HepG2 (cell line): ENCODE data around the gene PDE3B. TPM values are rescaled to one million over a fixed set of nuclear protein-coding genes. Genes with fewer than 3 reads are reported as not detected.
A peak's percentile ranks its signal among the peaks of the same experiment; 100 is the strongest.

ENCODE experiments used
- BRCA1 ChIP-seq: sonication (generic); formaldehyde crosslinking; IDR thresholded peaks from 2 replicates; pipeline ENCODE4 v1.4.0; 2020; ENCODE audit warnings: missing genetic modification reagents
- CBX1 ChIP-seq: IDR thresholded peaks from one replicate; pipeline ENCODE4 v1.6.1; 2016; ENCODE audit warnings: antibody characterized with exemption, low read depth
- CCDC6 ChIP-seq: sonication (generic); formaldehyde crosslinking; IDR thresholded peaks from 2 replicates; pipeline ENCODE4 v1.8.1; 2022; ENCODE audit warnings: mild to moderate bottlenecking, missing genetic modification reagents, moderate library complexity
- CEBPZ ChIP-seq: IDR thresholded peaks from 2 replicates; pipeline ENCODE4 v1.6.1; 2012; ENCODE audit warnings: low read length, improper control_type of control experiment
- CREB3 ChIP-seq: sonication (generic); formaldehyde crosslinking; IDR thresholded peaks from 2 replicates; pipeline ENCODE4 v1.5.0; 2020; ENCODE audit warnings: missing genetic modification reagents
- GABPB1 ChIP-seq: IDR thresholded peaks from 2 replicates; pipeline ENCODE4 v1.6.1; 2016; ENCODE audit warnings: mild to moderate bottlenecking, missing genetic modification reagents, moderate library complexity, missing compliant biosample characterization
- HCFC1 ChIP-seq: fragments of 150-350 bp; IDR thresholded peaks from 2 replicates; pipeline ENCODE4 v1.6.1; 2014; ENCODE audit warnings: low read depth, low read length
- MLX ChIP-seq: IDR thresholded peaks from 2 replicates; pipeline ENCODE4 v1.6.1; 2016
- MTA3 ChIP-seq: sonication (generic); formaldehyde crosslinking; IDR thresholded peaks from 2 replicates; pipeline ENCODE4 v1.4.0; 2020; ENCODE audit warnings: missing genetic modification reagents
- NFIC ChIP-seq: IDR thresholded peaks from 2 replicates; pipeline ENCODE4 v1.6.1; 2012; ENCODE audit warnings: mild to moderate bottlenecking, low read length, inconsistent platforms
- NKX3-1 ChIP-seq: sonication (generic); formaldehyde crosslinking; IDR thresholded peaks from 2 replicates; pipeline ENCODE4 v1.5.0; 2020; ENCODE audit warnings: missing genetic modification reagents
- PLSCR1 ChIP-seq: sonication (generic); formaldehyde crosslinking; IDR thresholded peaks from 2 replicates; pipeline ENCODE4 v1.5.0; 2020; ENCODE audit warnings: missing genetic modification reagents, mild to moderate bottlenecking, borderline replicate concordance
- REPIN1 ChIP-seq: sonication (generic); formaldehyde crosslinking; IDR thresholded peaks from 2 replicates; pipeline ENCODE4 v1.8.0; 2022; ENCODE audit warnings: missing genetic modification reagents, low read depth, mild to moderate bottlenecking, borderline replicate concordance
- SAP130 ChIP-seq: IDR thresholded peaks from 2 replicates; pipeline ENCODE4 v1.6.1; 2016; ENCODE audit warnings: low read depth
- SATB2 ChIP-seq: sonication (generic); formaldehyde crosslinking; IDR thresholded peaks from 2 replicates; pipeline ENCODE4 v1.5.0; 2020; ENCODE audit warnings: missing genetic modification reagents
- SRF ChIP-seq: IDR thresholded peaks from 2 replicates; pipeline ENCODE4 v1.6.1; 2011; ENCODE audit warnings: mild to moderate bottlenecking, low read depth, low read length, moderate library complexity
- ZNF281 ChIP-seq: sonication (generic); formaldehyde crosslinking; IDR thresholded peaks from 2 replicates; pipeline ENCODE4 v1.4.0; 2020; ENCODE audit warnings: missing genetic modification reagents, borderline replicate concordance
- ZNF383 ChIP-seq: sonication (generic); formaldehyde crosslinking; IDR thresholded peaks from 2 replicates; pipeline ENCODE4 v1.4.0; 2020; ENCODE audit warnings: missing genetic modification reagents, mild to moderate bottlenecking, borderline replicate concordance
- ZNF501 ChIP-seq: sonication (generic); formaldehyde crosslinking; IDR thresholded peaks from 2 replicates; pipeline ENCODE4 v1.5.1; 2020; ENCODE audit warnings: mild to moderate bottlenecking, moderate library complexity, missing genetic modification reagents
- ZNF691 ChIP-seq: sonication (generic); formaldehyde crosslinking; IDR thresholded peaks from 2 replicates; pipeline ENCODE4 v1.4.0; 2020; ENCODE audit warnings: missing genetic modification reagents, low read depth, mild to moderate bottlenecking, borderline replicate concordance
- ZNF788 ChIP-seq: sonication (generic); formaldehyde crosslinking; IDR thresholded peaks from 2 replicates; pipeline ENCODE4 v1.5.0; 2020; ENCODE audit warnings: mild to moderate bottlenecking, missing genetic modification reagents, borderline replicate concordance
- polyA plus RNA-seq, 8 experiments: library from polyadenylated mRNA; depleted of rRNA in 3 of 8; stranded (reverse) in 7 of 8; unstranded in 1 of 8; fragments of >200 nt; fragmentation: Illumina TruSeq in 4 of 8; extraction: Trizol in 4 of 8; gene quantifications; 2 replicates each; pipeline versions ENCODE4 v1.2.1 to v1.2.3, GENCODE V29; 2011 to 2016; ENCODE audit warnings: low read depth in 4 of 8, missing spikeins in 1 of 8, mixed read lengths in 1 of 8; ENCODE audit not compliant: insufficient read depth in 1 of 8
- total RNA-seq, 5 experiments: library from RNA; depleted of rRNA; stranded (reverse); fragments of >200 nt; fragmentation: Illumina TruSeq; extraction: Trizol; gene quantifications; 2 replicates each; pipeline ENCODE4 v1.2.3, GENCODE V29; 2016; ENCODE audit warnings: low read depth in 1 of 5

Gene PDE3B
- total and polyA plus RNA-seq, 2 of the 13 experiments (the other 11 are each of a cell fraction or from before 2014, with no cell fraction given): 14.1 to 26.5 TPM

GRCh38 chr11:14618060-14618459 is 25.5 kb upstream of the PDE3B start (continued):
- TF ChIP-seq CREB3 (CRISPR knock-in tag) (no peak), HCFC1 (no peak), NFIC (0 out of 2 replicates have a peak, but pooled peaks have one; percentile 20), SAP130 (CRISPR knock-in tag) (peak; percentile 38; the same call in 1 of the 2 replicates), CCDC6 (CRISPR knock-in tag) (no peak), ZNF383 (no peak), SATB2 (CRISPR knock-in tag) (no peak), GABPB1 (CRISPR knock-in tag) (no peak), ZNF281 (CRISPR knock-in tag) (no peak), PLSCR1 (CRISPR knock-in tag) (no peak), BRCA1 (CRISPR knock-in tag) (no peak), CBX1 (no peak), ZNF501 (CRISPR knock-in tag) (no peak), SRF (no peak), NKX3-1 (CRISPR knock-in tag) (no peak), CEBPZ (no peak), MLX (CRISPR knock-in tag) (no peak), ZNF788 (CRISPR knock-in tag) (no peak), REPIN1 (CRISPR knock-in tag) (no peak), MTA3 (CRISPR knock-in tag) (no peak), ZNF691 (CRISPR knock-in tag) (no peak)
